ENCODE data around the gene OGN.
A peak's percentile ranks its signal among the peaks of the same experiment; 100 is the strongest.

Gene OGN

DNA sequence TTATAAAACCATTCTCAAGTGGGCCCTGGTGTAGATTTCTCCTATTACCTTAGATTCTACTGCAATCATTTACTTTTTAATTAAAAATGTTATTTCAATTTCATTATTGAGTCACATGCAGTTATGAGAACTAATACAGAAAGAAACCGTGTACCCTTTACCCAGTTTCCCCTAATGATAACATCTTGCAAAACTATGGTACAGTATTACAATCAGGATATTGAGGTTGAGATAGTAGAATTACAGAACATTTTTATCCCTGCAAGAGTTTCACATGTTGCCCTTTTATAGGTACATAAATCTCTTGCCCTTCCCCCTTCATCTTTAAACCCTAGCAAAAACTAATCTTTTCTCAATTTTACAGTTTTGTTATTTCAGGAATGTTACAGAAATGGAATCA, 30.9 kb upstream of the OGN start:
- H3K27ac ChIP-seq = no peak overlapping the region
- TF ChIP-seq, protein P1, sequence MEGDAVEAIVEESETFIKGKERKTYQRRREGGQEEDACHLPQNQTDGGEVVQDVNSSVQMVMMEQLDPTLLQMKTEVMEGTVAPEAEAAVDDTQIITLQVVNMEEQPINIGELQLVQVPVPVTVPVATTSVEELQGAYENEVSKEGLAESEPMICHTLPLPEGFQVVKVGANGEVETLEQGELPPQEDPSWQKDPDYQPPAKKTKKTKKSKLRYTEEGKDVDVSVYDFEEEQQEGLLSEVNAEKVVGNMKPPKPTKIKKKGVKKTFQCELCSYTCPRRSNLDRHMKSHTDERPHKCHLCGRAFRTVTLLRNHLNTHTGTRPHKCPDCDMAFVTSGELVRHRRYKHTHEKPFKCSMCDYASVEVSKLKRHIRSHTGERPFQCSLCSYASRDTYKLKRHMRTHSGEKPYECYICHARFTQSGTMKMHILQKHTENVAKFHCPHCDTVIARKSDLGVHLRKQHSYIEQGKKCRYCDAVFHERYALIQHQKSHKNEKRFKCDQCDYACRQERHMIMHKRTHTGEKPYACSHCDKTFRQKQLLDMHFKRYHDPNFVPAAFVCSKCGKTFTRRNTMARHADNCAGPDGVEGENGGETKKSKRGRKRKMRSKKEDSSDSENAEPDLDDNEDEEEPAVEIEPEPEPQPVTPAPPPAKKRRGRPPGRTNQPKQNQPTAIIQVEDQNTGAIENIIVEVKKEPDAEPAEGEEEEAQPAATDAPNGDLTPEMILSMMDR (IDR thresholded peaks at IDR 0.05) = no peak
- no peak overlapping the region for H3K4me3 ChIP-seq
- DNase-seq (ENCODE audit: low spot score) = no peak

DNA sequence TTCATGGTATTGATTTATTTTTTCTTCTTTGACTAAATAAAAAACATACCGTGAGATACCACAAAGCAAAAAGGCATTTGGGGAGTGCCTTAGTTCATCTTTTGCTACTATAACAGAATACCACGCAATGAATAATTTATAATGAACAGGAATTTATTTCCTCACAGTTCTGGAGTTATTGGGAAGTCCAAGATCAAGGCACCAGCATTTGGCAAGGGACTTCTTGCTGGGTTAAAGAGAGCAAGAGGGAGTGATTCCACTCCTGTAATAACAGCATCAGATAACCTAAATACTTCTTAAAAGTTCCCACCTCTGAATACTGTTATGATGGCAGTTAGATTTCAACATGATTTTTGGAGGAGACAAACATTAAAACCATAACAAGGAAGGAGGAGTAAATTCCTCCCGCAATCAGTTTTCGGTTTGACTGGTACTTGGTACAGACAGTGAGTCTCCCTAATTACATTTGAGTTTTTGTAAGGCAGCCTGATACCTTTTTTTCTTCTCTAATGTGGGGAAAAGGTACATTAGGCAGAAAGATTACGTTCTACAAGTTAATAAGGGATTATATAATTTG, 28.7 kb upstream of the OGN start:
- TF ChIP-seq, protein P1 (IDR thresholded peaks at IDR 0.05) = no peak
- Histone ChIP-seq H3K4me3 (no peak overlapping the region), H3K27ac (no peak overlapping the region)
- no peak for DNase-seq (ENCODE audit: low spot score)

DNA sequence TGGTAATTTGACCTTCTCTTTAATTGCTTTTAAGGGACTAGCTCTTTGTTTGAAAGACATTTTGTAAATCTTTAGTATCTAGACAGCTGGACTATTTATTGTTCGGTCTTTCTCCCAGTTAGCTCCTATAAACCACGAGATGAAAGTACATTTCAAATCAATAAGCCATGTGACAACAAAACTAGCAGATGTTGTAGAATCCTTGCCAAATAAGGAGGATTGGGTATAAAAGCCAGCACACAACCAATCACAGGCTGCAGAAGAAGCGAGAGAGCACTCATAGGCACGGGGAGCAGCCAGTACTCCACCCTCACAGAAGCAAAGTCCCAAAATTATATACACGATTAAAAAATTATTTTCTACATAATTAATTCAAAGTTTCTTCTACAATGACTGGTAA, 28.0 kb upstream of the OGN start:
- Histone ChIP-seq H3K27ac (no peak overlapping the region), H3K4me3 (no peak overlapping the region)
- no peak for DNase-seq (ENCODE audit: low spot score)
- TF ChIP-seq, protein P1 (IDR thresholded peaks at IDR 0.05) = no peak

DNA sequence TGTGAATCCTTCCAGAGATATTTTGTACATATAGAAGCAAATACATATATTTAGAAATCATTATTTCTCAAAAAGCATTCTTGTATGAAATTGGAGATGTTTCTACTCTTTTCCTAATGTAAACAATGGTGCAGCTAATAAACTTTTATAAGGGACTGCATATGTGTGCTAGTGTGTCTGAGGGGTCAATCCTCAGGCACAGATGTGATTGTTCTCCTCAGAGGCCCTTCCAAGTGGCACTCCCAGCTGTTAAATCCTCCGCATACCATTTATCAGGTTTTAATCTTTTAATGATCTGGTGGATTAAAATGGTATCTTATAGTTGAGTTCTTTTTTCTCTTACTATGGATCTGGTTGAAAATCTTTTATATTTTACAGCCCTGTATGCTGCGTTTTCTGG, 25.5 kb upstream of the OGN start:
- TF ChIP-seq, protein P1 (IDR thresholded peaks at IDR 0.05) = no peak
- DNase-seq (ENCODE audit: low spot score) = no peak
- no peak overlapping the region for H3K4me3 ChIP-seq

DNA sequence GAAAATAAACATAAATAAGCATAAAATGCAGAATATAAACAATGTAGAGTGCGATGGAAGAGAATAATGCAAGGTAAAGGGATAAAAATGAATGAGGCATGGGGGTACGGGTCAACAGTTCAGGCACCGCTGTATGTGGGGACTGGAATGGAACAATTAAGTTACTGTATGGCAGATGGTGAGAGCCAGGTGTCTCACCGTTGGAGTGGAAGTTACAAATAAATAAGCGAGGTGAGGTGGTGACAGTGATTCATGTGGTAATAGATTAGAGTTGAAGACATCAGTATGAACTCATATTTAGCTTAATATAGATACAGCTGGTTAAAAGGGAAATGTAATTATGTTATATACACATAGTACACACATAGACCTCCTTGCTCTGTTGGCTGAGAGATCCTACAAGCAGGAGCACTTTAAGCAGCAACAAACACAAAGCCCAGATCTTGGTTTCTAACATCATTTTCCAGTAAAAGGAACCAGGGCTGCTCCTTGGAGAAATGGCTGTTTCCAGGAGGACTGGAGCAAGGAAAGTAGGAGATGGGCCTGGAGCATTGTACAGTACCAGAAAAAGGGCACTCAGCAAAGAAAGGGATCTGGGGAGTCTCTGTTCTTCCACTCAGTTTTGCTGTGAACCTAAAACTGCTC, 22.2 kb upstream of the OGN start:
- TF ChIP-seq, protein P1 (IDR thresholded peaks at IDR 0.05) = no peak
- Histone ChIP-seq H3K4me3 (no peak overlapping the region), H3K27ac (peak overlapping the region in 1 of 2 donors; percentile 36)
- DNase-seq (ENCODE audit: low spot score) = no peak

More for the DNA sequence above, 25.5 kb upstream of the OGN start:
- H3K27ac ChIP-seq = no peak overlapping the region

DNA sequence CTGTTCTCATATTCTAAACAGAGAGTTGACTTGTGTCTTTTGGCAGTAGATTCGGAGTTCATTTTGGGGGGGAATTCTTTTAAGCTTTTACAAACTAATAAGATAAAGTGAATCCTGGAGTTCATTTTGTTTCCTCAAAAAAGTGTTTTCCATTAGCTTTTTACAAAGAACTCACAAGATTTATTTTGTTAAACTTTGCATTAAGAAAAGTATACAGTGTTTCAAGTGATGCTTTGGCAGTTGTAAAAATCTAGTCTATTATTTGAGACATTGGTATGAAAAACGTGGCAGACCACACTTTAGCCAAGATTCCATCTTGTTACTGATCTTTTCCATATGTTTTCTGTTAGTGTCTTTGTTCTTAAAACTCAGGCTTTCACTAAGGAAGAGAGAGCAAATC, 21.1 kb upstream of the OGN start:
- H3K27ac ChIP-seq = peak overlapping the region; percentile 19 to 36
- TF ChIP-seq, protein P1 (IDR thresholded peaks at IDR 0.05) = no peak
- H3K4me3 ChIP-seq = no peak overlapping the region
- no peak for DNase-seq (ENCODE audit: low spot score)

DNA sequence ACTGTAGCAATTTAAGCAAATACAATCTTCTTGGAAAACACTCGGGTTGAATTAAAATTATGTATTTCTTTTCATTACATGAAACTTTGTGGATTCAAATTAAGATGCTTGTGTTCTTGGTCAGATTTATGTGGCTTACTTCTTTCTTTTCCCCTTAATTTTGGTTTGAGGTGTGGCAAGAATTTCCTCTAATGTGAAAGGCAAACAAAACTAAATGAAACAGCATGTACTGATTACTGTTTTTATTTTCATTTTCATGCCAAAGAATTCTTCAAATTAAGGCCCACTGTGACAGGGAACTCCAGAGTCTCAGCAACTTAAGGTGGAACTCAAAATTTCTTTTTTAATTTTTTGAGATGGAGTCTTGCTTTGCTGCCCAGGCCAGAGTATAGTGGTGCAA, 20.0 kb upstream of the OGN start, which contains the start of gene OMD:
Gene OMD, minus strand, starts transcription at position 132 of the 400 bp plus-strand sequence. CDS start 6,913 bp downstream, outside the sequence.
- TF ChIP-seq, protein P1 (IDR thresholded peaks at IDR 0.05) = no peak
- peak within 1 kb of the TSS; percentile 61 for H3K4me3 ChIP-seq
- no peak for DNase-seq (ENCODE audit: low spot score)
- H3K27ac ChIP-seq = peak within 1 kb of the TSS; percentile 41 to 66
